Measurements from ENCODE around the gene SBNO1. TPM values are rescaled to one million over a fixed set of nuclear protein-coding genes. Genes with fewer than 3 reads are reported as not detected.

SBNO1 gene
- total RNA-seq, 2 experiments from 2014 or later = 21.3 to 21.9 TPM

DNA sequence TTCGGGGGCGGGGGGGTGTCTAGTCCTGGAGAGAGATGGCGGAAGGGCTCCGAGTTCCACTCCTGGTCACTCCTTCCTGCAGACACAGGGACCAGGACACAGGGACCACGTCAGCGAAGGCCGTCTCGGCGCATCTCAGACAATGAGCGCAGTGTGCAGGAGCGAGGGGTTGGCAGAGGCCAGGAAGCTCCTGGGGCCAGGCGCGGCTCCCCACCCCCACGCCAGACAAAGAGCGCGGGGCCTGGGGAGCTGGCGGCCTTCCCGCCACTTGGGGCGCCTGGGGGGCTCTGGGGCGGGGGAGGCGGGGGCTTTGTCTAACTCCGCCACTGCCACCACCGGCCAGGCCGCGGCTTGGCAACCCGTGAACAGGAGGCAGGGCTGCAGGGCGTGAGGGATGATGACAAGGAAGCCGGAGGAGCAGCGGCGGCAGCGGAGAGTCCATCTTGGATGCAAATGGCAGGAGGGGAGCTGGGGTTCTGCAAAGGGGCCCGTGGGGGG lies 95.2 kb downstream of the SBNO1 start:
- DNase-seq = peak in 8 of 14 experiments; percentile 17 to 71 (median 33)
- ChIA-PET CTCF (interaction anchor here (0.6 to 2.1 kb wide), 2 partner anchors 9 to 96 kb away, joined by 3 to 9 read pairs; partner anchors contain the start of gene SBNO1), POLR2A (interaction anchor here (1.1 to 1.9 kb wide), 4 partner anchors 37 to 333 kb away, joined by 3 to 7 read pairs (median 6); partner anchors contain the start of genes DDX55, MPHOSPH9 and MTRFR)
- H3K27ac Mint-ChIP-seq = no peak overlapping the region
- no peaks in the 10 kb centered on the region for H3K36me3 Mint-ChIP-seq (ENCODE audit: low read depth)
- Histone ChIP-seq H3K27me3 (ENCODE audit: control insufficient read depth in 1 of 2, insufficient read depth in 2 of 2, low read length in 2 of 2) (no peaks in the 10 kb centered on the region), H3K36me3 (ENCODE audit: insufficient read depth, low read length) (no peaks in the 10 kb centered on the region), H3K4me3 (ENCODE audit: low read length) (peak overlapping the region; percentile 41), H3K27ac (ENCODE audit: low read depth in 1 of 2, low read length in 2 of 2) (no peak overlapping the region), H3K4me1 (ENCODE audit: insufficient read depth, low read length) (peaks cover 38% of the 10 kb centered on the region), H3K9me3 (ENCODE audit: control insufficient read depth in 1 of 2, insufficient read depth in 1 of 2, low read length in 2 of 2) (no peaks in the 10 kb centered on the region)
- peak; percentile 16 for ATAC-seq (ENCODE audit: poor library complexity)
- intact Hi-C loops (cut with DNase I, micrococcal nuclease) = no loop called here
- H3K27me3 Mint-ChIP-seq = no peaks in the 10 kb centered on the region
- no peaks in the 10 kb centered on the region for H3K9me3 Mint-ChIP-seq
- H3K4me3 Mint-ChIP-seq = peak overlapping the region; percentile 92
- TF ChIP-seq, protein P1, sequence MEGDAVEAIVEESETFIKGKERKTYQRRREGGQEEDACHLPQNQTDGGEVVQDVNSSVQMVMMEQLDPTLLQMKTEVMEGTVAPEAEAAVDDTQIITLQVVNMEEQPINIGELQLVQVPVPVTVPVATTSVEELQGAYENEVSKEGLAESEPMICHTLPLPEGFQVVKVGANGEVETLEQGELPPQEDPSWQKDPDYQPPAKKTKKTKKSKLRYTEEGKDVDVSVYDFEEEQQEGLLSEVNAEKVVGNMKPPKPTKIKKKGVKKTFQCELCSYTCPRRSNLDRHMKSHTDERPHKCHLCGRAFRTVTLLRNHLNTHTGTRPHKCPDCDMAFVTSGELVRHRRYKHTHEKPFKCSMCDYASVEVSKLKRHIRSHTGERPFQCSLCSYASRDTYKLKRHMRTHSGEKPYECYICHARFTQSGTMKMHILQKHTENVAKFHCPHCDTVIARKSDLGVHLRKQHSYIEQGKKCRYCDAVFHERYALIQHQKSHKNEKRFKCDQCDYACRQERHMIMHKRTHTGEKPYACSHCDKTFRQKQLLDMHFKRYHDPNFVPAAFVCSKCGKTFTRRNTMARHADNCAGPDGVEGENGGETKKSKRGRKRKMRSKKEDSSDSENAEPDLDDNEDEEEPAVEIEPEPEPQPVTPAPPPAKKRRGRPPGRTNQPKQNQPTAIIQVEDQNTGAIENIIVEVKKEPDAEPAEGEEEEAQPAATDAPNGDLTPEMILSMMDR (IDR thresholded peaks at IDR 0.05) = no peak
- peaks cover 32% of the 10 kb centered on the region for H3K4me1 Mint-ChIP-seq (ENCODE audit: low read depth)

DNA sequence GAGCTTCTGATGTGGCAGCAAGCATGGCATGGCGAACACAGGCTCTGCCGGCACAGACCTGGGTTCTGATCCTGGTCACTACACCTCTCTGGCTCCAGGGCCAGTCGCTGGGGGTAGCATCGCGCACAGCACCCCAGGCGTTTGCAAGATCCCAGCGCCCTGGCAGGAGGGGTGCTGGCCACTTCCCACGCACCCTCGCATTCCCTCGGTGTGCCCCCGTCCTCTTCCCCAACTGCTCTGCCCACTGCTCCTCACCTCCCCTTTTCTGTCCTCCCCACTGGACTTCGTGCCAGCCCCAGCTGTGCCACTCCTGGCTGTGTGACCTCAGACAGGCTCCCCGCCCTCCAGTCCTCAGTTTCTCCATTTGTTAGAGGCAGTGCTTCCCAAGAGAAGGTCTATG lies 95.8 kb downstream of the SBNO1 start:
- TF ChIP-seq, protein P1 (IDR thresholded peaks at IDR 0.05) = no peak

DNA sequence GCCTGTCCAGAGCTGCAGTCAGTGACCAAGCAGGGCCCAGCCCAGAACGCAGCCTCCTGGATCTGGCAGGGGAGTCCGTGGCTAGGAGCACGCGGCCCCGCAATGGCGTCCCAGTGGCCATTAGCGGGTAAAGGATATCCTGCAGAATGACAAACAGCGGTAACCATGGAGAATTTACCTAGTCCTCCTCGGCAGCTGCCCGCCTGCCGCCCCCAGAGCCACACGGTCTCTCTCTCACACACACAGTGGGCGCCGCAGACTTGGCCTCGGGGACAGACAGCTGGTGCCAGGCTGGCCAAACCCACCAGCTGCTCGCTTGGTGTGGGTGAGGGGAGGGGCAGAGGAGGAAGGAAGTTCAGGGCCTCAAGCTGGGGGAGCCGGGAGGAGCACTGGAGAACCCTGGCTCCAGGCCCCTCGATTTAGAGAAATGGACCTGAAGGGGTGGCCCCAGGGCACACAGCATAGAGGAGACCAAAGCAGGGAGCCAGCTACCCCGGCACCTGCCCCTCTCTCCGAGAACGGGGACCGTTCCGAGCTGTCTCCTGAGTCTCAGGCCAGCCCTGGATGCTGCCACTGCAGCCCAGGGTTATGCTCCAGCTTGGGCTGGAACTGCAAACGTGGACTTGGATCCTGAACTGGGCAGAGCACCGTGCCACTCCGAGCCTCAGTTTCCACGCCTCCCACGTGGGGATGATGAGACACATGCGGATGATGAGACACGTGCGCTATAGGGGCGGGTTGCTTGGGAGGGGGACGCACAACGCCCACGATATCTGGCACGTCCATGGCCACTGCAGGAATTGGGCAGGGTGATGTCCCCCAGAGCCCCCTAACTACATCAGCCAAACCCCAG lies 96.4 kb downstream of the SBNO1 start:
- DNase-seq (peak in 4 of 14 experiments; percentile 3 to 36 (median 26)), ATAC-seq (ENCODE audit: poor library complexity) (no peak)
- Mint-ChIP-seq H3K27me3 (no peaks in the 10 kb centered on the region), H3K27ac (no peak overlapping the region), H3K4me3 (peak overlapping the region; percentile 92), H3K4me1 (ENCODE audit: low read depth) (peaks cover 32% of the 10 kb centered on the region), H3K36me3 (ENCODE audit: low read depth) (no peaks in the 10 kb centered on the region), H3K9me3 (no peaks in the 10 kb centered on the region)
- Histone ChIP-seq H3K36me3 (ENCODE audit: insufficient read depth, low read length) (no peaks in the 10 kb centered on the region), H3K27ac (ENCODE audit: low read depth in 1 of 2, low read length in 2 of 2) (no peak overlapping the region), H3K4me1 (ENCODE audit: insufficient read depth, low read length) (peaks cover 38% of the 10 kb centered on the region), H3K9me3 (ENCODE audit: control insufficient read depth in 1 of 2, insufficient read depth in 1 of 2, low read length in 2 of 2) (no peaks in the 10 kb centered on the region), H3K4me3 (ENCODE audit: low read length) (no peak overlapping the region), H3K27me3 (ENCODE audit: control insufficient read depth in 1 of 2, insufficient read depth in 2 of 2, low read length in 2 of 2) (no peaks in the 10 kb centered on the region)
- intact Hi-C loops (cut with DNase I, micrococcal nuclease) = no loop called here
- CTCF ChIA-PET = interaction anchor here (2.1 kb wide), 1 partner anchor 97 kb away, joined by 9 read pairs; the partner anchor contains the start of gene SBNO1
- TF ChIP-seq, protein P1 (IDR thresholded peaks at IDR 0.05) = no peak
- POLR2A ChIA-PET = interaction anchor here (0.5 to 3.7 kb wide), 3 partner anchors 35 to 194 kb away, joined by 3 to 13 read pairs (median 3); partner anchors contain the start of genes MPHOSPH9 and MTRFR

More for the DNA sequence above, 95.8 kb downstream of the SBNO1 start:
- no peaks in the 10 kb centered on the region for H3K36me3 ChIP-seq (ENCODE audit: insufficient read depth, low read length)
- DNase-seq = peak in 2 of 14 experiments; percentile 29 to 33
- H3K9me3 Mint-ChIP-seq = no peaks in the 10 kb centered on the region
- peaks cover 38% of the 10 kb centered on the region for H3K4me1 ChIP-seq (ENCODE audit: insufficient read depth, low read length)
- no peak overlapping the region for H3K4me3 ChIP-seq (ENCODE audit: low read length)
- H3K27me3 ChIP-seq (ENCODE audit: control insufficient read depth in 1 of 2, insufficient read depth in 2 of 2, low read length in 2 of 2) = no peaks in the 10 kb centered on the region
- no peaks in the 10 kb centered on the region for H3K9me3 ChIP-seq (ENCODE audit: control insufficient read depth in 1 of 2, insufficient read depth in 1 of 2, low read length in 2 of 2)
- H3K27me3 Mint-ChIP-seq = no peaks in the 10 kb centered on the region
- no peak for ATAC-seq (ENCODE audit: poor library complexity)
- peaks cover 32% of the 10 kb centered on the region for H3K4me1 Mint-ChIP-seq (ENCODE audit: low read depth)
- peak overlapping the region; percentile 92 for H3K4me3 Mint-ChIP-seq
- ChIA-PET POLR2A (interaction anchor here (0.6 to 3.7 kb wide), 4 partner anchors 36 to 334 kb away, joined by 3 to 13 read pairs (median 5); partner anchors contain the start of genes DDX55, MPHOSPH9 and MTRFR), CTCF (interaction anchor here (2.1 kb wide), 1 partner anchor 97 kb away, joined by 9 read pairs; the partner anchor contains the start of gene SBNO1)
- intact Hi-C loops (cut with DNase I, micrococcal nuclease) = no loop called here
- no peak overlapping the region for H3K27ac ChIP-seq (ENCODE audit: low read depth in 1 of 2, low read length in 2 of 2)
- H3K27ac Mint-ChIP-seq = no peak overlapping the region
- H3K36me3 Mint-ChIP-seq (ENCODE audit: low read depth) = no peaks in the 10 kb centered on the region
